Measurements from ENCODE around the gene PDPK1.

Gene PDPK1

DNA sequence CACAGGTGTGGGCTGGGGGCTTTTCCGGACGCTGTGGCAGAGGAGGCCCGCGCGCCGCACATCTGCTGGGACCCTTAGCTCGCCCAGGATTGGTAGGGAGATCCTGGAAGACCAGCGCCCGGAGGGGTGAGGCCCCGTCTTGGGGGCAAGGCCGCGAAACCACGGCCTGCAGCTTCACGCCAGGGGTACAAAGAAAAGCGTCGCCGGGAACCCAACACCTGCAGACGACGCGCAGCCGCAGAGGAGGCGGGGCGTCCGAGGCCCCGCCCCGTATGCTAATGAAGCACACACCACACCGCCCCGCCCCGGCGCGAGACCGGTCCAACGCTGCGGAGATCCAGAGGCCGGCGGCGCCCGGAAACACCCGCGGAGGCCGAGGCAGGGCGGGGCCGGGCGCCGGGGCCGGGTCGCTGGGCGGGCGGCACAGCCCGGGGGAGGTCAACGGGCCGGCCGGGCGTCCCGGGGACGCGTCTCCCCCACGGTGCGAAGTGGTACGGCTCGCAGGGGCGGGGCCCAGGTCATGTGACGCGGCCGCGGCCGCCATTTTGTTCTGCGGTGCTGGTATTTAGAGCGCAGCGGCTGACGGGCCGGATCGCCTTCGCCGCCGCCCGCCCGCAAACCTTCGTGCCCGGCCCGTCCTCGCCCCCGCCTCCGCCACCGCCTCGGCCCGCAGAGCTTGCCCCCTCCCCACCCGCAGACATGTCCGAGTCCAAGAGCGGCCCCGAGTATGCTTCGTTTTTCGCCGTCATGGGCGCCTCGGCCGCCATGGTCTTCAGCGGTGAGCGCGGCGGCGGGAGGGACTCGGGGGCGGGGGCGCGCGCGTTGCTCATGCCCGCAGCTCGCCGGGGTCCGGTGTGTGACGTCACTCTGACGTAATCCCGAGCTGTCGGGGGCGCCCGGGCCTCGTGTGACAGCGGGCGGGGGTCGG lies 24.2 kb upstream of the PDPK1 start, which contains the start of gene ATP6V0C:
Gene ATP6V0C, plus strand, starts transcription at position 548 of the 928 bp plus-strand sequence. Its CDS starts 152 bp downstream, at position 700.
- DNase-seq (ENCODE audit: low read depth), result peak; percentile 77
- TF ChIP-seq, protein P1, sequence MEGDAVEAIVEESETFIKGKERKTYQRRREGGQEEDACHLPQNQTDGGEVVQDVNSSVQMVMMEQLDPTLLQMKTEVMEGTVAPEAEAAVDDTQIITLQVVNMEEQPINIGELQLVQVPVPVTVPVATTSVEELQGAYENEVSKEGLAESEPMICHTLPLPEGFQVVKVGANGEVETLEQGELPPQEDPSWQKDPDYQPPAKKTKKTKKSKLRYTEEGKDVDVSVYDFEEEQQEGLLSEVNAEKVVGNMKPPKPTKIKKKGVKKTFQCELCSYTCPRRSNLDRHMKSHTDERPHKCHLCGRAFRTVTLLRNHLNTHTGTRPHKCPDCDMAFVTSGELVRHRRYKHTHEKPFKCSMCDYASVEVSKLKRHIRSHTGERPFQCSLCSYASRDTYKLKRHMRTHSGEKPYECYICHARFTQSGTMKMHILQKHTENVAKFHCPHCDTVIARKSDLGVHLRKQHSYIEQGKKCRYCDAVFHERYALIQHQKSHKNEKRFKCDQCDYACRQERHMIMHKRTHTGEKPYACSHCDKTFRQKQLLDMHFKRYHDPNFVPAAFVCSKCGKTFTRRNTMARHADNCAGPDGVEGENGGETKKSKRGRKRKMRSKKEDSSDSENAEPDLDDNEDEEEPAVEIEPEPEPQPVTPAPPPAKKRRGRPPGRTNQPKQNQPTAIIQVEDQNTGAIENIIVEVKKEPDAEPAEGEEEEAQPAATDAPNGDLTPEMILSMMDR (conservative IDR thresholded peaks at IDR 0.05; ENCODE audit: control insufficient read depth, insufficient read depth, low read depth, low read length), result no peak
- peak within 1 kb of the TSS; percentile 86 for H3K4me3 ChIP-seq (ENCODE audit: control insufficient read depth, low read depth, low read length)

DNA sequence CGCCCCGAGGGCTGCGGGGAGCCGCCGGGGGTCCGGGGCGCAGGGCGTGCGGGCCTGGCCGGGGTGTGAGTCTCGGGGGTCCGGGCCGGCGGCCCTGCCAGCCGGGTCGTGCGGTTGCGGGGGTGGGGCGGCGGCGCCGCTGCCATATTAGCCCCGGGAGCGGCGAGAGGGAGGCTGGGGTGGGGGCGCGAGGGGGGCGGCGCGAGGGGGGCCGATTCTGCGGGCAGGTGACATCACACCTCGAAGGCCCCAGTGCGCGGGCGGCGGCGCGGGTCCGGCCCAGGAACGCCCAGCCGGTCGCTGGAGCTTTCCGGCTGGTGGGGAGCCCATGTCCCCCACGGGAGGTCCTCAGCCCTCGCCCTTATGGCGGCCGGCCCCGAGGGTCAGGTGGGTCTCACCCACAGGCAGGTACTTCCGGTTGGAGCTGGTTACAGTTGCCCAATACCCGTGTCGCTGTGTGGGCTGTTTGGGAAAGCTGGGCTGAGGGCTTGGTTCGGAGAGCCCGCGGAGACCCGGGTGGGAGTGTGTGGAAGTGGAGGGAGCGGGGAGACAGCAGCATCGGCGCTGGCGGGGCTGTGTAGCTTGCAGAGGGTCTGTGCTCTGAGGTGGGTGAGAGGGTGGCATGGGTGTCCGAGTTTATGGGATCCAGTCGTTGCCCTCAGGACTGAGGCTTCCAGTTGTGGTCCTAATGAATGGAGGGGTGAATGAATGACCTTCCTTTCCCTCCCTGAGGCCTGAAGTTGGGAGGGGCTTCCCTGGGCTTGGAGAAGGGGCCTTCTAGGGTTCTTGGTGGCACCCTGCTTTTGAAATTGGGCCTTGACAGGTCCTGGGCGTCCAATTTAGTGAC lies 23.3 kb upstream of the PDPK1 start:
- TF ChIP-seq, protein P1 (conservative IDR thresholded peaks at IDR 0.05; ENCODE audit: control insufficient read depth, insufficient read depth, low read depth, low read length), result no peak
- H3K4me3 ChIP-seq (ENCODE audit: control insufficient read depth, low read depth, low read length), result peak overlapping the region; percentile 86
- DNase-seq (ENCODE audit: low read depth), result no peak

DNA sequence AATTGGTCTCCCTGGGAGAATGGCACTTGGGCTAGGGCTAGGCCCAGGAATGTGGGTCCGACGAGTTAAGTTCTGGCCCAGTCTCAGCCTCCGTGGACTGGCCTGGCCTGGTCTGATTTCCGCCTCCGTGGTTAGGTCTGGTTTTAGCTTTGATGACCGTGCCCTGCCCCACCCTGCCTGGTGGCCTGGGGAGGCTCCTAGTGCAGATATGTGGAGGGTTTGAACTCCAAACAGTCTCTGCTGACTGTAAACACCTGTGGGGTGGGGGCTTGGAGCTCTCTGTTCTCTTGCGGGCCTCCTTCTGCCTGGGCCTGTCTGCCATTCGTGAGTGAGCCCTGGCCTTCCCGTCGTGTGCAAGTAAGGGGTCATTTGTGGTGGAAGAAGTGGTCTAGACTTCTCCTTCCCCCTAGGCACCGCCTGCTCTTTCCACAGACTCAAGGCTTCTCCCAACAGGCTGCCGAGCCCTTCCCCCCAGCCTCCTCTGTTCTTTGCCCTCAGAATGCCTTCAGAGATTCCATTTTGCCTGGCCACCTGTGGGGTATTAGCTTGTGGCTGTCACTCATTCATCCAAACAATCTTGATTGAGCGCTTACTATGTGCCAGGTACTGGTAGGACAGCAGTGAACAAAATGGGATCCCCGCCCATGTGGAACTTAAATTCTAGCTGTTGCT lies 22.5 kb upstream of the PDPK1 start:
- H3K4me3 ChIP-seq (ENCODE audit: control insufficient read depth, low read depth, low read length), result peak overlapping the region; percentile 86
- TF ChIP-seq, protein P1 (conservative IDR thresholded peaks at IDR 0.05; ENCODE audit: control insufficient read depth, insufficient read depth, low read depth, low read length), result no peak
- DNase-seq (ENCODE audit: low read depth), result no peak

DNA sequence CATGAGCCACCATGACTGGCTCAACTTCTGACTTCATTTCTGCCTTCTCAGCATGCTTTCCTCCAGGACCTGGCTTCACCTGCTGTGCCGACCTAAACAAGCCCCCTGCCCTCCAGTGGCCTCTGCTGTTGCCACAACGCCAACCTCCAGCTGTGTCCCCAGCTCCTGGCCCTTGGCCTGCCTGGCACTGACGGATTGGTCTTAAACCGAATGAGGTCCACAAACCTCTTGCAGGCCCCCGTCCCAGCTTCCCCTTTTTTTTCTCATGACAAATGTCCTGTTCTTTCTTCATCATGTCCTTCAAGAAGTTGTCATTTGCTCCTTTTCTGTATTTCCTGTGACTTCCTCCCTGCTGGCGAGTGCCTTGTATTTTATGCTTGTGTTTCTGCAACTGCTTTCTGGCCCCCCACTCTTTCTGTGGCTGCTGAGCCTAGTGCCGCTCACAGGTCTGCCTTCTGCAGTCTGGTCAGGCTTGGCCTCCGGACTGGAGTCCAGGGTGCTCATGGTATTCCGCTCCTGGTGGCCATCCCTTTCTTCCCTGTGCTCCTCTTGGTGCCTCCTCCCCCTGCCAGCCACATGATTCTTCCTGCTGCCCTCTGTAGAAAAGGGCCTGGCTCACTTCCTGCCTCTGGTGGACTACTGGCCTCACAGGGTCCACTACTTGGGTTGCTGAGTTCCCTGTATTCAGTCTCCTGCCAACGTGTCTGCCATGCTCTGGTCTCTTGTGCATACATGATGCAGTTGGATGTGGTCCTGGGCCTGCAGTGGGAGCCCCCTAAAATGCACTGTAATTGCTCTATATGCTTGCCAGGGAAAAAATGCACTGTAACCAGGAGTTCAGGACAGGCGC lies 21.2 kb upstream of the PDPK1 start:
- DNase-seq (ENCODE audit: low read depth), result no peak
- TF ChIP-seq, protein P1 (conservative IDR thresholded peaks at IDR 0.05; ENCODE audit: control insufficient read depth, insufficient read depth, low read depth, low read length), result no peak
- no peak overlapping the region for H3K4me3 ChIP-seq (ENCODE audit: control insufficient read depth, low read depth, low read length)

DNA sequence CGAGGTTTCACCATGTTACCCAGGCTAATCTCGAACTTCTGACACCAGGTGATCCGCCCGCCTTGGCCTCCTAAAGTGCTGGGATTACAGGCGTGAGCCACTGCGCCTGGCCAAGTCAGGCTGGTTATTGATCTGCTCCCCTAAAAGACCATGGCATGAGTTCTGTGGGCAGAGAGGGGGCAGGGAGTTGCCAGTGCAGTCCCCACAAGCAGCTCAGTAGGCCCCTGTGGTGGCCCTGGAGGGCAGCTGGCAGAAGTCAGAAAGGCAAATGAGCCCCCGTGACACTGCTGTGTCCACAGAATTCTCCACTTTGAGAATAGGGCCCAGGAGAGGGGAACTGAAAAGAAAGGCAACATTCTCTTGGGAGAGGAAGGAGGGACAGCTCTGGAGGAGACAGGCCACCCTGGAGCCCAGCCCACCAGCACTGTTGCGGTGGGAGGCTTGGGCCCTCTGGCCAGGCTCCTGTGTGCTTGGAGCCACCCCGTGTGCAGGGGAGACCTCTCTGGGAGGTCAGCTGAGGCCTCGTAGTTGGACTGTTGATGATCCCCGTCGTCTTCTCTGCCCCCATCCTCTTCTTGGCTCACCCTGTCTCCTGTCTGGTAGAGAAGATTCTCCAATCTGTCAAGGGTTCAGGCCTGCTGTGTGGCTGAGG lies 19.7 kb upstream of the PDPK1 start:
- no peak overlapping the region for H3K4me3 ChIP-seq (ENCODE audit: control insufficient read depth, low read depth, low read length)
- no peak for DNase-seq (ENCODE audit: low read depth)
- TF ChIP-seq, protein P1 (conservative IDR thresholded peaks at IDR 0.05; ENCODE audit: control insufficient read depth, insufficient read depth, low read depth, low read length), result no peak
